NCI-H2029 (cell line): ENCODE data around the gene NAMPT.

ENCODE experiments used
- DNase-seq: peaks from one replicate; lab custom pipeline; 2025; lab: John Stamatoyannopoulos, UW

The NAMPT gene

DNA sequence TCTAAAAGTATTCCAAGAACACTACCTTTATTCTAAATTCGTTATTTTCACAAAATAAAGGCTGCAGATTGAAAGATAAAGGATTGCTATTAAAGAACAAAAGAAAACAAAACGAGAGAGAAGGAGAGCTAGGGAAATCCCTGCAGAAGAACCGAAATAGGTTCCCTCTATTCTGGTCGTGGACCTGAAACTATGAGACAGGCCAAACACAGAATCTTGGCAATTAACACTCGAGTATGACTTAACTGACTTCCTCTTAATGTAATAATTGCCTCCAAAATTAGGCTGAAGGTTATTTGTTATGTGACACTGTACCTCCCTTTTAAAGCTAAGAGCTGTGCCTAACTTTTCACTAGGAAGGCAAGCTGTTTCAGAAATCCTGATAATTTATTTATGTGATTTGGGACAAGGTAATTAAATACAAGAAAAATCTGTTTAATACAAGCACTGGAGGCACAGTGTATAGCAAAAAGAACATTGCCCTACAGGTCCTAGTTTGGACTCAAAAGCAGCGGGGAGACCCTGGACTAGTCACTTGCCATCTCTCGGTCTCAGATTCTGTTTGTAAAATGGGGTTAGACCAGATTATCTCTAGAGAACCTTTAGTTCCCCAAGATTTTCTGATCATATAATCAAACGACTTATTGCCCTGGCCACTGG, 11.6 kb downstream of the NAMPT start:
- no peak for DNase-seq

DNA sequence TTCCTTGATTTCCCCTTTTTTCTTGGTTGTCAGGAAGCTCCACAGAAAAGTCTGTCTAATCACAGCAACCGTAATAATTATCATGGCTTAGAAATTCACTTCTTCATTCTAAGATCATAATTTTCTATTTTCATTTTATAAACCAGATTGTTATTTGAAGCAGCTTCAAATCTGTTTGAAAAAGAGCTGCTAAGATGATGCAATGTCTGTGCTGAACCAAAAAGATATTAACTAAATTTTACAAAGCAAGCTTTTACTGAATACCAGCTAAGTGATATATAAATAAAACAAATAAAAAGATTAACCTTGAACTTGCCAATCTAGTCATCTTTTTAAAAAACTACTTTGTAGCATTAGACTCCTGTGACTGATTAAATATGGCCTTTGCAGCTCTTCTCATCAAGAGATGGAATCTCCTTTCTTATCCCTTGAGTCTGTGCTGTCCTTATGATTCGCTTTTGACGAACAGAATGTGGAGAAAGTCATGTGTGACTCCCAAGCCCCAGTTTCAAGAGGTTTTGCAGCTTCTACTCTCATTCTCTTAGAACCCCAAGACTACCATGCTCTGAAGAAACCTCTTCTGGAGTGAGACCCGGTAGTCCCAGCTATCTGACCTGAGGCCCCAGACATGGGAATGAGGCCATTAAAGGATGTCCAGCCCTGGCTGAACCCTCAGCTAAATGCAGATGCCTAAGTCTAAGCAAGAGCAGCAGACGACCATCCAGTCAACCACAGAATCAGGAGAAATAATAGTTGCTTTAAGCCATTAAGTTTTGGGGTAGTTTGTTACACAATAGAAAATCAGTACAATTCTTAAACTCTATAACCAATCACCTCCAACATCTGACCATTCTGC, 14.4 kb downstream of the NAMPT start:
- no peak for DNase-seq

DNA sequence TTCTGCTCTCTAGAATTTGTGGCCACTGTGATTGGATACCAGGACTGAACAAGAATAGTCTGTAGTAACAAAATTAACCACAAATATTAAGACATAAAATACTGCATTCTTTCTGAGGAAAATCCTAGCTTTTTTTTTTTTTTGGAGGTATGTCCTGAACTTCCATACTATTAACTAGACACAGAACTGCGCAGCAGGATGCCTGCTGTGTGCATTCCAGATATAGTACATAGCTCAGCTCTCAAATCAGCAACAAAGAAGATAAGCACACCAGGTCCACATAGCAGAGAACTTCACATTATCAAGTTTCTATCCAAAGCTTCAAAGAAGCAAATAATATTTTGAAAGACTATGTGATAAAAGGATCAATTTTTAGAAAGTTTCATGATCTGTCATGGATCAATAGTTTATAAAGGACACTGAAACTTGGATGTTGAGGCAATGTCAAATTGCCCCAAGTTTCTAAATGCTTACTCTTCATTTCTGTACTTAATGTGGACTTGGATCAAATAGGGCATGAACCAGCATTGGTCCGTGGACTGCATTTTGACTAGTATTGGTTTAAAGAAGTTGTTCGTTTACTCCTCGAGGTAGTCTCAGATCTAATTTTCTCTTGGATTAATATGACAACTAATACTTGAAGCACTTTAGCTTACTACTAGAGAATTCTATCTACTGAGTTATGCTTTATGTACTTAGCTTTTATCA, 15.4 kb downstream of the NAMPT start:
- no peak for DNase-seq

DNA sequence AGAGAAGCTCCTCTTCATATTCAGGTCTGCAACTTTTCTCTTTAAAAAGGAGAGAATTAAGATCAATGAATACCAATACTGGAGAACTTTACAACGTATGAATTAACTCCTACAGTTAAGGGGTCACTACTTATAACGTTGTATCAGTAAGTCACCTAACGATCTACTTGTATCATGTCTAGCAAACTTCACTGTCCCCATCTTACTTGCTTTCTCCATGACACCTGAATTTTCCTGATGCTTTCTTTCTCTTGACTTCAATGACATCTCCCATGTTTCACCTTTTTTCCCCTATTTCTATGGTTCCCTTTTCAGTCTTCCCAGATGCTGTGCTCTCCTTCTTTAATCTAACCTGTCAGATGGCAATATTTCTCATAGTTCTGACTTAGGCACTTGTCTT, 19.6 kb downstream of the NAMPT start:
- DNase-seq = no peak

DNA sequence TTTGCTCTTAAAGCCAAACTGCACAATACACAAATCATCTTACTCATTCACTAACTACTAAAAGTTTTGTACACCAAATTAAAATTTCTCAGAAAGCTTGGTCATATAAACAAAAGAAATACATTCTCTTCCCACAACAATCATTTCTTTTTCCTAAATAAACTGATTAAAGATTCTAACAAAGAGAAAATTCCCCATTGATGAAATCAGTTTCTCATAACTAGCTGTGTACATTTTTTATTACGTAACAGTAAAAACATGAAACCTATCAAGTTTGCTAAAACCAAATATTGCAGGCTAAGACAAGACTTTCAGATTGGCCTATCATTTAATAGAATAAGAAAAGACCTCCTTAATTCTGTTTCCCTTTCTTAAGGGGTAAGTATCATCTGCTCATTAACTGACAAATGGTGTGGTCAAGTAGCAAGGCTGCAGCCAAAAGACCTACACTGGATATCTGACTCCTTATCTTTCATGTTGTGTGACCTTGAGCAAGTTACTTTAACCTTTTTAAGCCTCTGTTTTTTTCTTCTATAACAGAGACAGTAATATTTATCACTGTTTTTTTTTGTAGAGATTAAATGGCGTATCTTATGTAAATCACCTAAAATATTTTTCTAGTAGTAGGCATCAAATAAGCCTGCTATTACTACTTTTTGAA, 22.4 kb downstream of the NAMPT start:
- no peak for DNase-seq

DNA sequence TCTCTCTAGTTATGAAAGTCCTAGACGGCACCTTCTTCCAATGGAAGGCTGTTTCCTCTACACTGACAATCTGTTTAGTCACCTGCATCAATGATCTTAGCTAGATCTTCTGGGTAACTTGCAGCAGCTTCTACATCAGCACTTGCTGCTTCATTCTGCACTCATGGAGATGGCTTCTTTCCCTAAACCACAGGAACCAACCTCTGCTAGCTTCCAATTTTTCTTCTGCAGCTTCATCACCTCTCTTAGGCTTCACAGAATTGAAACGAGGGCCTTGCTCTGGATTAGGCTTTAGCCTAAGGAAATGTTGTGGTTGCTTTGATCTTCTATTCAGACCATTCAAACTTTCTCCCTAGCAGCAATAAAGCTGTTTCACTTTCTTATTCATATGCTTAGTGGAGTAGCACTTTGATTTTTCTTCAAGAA, 24.6 kb downstream of the NAMPT start:
- no peak for DNase-seq

DNA sequence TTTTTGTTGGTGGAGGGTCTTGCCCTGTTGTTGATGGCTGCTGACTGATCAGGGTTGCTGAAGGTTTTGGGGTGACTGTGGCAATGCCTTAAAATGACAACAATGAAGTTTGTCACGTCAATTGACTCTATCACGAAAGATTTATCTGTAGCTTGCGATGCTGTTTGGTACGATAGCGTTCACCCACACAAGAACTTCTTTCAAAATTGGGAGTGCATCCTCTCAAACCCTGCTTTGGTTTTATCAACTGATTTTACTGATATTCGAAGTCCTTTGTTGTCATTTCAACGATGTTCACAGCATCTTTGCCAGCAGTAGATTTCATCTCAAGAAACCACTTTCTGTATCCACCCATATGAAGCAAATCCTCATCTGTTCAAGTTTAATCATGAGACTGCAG, 26.0 kb downstream of the NAMPT start:
- DNase-seq = no peak

DNA sequence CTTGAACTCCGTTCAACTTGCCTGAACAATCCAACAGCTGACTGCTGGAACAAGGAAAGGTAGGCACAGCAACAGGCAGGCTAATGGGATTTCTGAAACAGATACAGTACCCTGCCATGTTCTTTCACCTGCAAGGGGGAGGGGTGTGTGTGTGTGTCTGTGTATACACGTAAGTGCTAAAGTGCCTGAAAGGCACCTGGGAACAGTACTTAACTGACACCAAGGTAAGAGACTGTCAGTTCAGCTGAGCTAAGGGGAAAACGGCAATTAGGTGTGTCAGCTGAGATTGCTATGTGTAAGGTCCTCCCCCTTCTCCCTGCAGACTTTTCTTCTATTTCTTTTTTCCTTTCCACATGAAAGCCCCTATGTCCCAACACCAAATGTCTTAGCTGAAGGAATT, 27.0 kb downstream of the NAMPT start:
- DNase-seq = no peak

DNA sequence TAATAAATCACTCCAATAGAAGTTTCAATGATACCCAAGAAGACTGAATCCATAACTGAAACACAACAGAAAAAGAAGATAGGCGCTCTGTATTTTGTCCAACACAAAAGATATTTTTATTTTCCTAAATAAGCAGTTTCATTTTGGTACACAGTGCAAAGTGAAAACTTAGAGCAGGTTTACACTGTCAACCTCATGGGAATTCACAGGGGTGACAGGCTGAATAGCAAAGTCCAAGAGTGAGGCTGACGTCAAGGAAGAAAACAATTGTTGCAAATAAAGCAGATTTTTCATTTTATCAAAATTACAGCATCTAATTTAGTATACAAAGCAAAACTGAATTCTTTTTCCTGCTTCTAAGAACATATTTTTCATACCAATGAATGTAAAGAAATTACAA, 28.6 kb downstream of the NAMPT start:
- no peak for DNase-seq

DNA sequence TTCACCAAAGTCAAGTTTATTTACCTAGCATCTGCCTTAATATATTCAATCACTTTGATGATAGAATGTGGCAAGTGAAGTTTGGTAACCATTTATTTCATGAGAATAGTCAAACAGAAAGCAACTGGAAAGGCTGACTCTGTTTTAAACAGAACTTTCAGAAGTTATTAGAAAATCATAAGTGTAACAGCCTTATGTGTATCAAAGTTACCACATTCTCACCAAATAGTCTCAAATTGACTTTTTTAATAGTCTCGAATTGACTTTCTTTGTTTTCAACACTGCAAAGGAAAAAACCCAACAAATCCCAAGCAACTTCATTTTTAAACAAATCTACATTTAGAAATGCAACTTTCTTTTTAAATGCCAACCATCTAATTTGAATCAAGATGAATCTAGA, 29.5 kb downstream of the NAMPT start:
- no peak for DNase-seq

DNA sequence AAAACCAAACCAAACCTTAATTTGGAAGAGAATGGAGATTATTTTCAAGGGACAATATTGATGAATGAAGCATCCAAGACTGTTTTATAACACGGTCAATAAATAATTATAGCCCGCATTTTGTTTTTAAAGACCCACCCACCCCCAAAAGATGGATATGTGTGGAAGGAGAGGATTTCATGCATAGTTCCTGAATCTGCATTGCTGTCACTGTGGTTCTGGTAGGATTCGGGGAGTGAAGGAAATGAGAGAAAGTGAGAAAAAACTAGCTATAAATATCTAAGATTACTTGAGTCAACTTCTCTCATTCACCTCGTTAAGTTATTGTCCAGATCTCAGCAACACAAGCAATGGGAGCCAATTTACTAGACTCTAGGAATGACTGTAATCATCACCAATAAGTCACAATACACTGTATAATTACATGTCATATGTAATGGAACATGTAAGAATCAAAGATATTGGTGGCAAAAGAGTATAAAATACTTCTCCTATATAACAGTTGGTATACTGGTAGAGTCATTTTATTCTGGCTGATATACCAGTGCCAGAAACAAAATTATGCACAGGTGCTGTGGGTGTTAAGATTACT, 30.2 kb downstream of the NAMPT start:
- no peak for DNase-seq

DNA sequence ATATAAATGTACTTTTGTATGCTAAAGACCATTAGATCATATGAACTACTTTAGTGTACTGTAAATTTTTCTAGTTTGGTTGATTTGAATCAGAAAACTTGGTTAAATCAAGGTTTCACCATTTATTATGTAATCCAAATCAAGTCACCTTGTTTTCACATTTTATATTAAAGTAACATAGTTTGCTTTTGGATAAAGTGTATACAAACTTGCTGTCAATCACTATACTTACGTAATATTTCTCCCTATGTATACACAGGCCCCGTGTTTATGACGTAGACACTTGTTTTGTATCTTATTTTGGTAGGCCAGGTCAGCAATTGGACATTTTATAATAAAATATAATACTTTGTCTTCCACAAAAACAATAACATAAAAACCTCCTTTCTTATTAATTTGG, 32.2 kb downstream of the NAMPT start:
- DNase-seq = no peak

DNA sequence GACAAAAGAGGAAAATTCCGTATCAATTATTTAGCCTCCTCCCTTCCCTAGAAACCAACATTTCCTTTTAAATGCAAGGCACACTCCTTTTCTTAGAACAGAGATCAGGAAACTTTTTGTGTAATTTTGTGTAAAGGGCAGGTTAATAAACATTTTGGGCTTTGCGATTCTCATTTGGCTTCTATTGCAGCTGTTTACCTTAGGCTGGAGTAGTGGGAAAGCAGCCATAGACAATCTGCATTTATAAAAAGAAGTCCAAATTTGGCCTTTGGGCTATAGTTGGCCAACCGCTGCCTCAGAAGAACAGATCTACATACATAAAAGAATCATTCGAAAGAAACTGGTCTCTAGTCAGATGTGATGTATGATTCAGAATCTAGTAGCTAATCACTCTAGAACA, 35.3 kb downstream of the NAMPT start:
- no peak for DNase-seq

DNA sequence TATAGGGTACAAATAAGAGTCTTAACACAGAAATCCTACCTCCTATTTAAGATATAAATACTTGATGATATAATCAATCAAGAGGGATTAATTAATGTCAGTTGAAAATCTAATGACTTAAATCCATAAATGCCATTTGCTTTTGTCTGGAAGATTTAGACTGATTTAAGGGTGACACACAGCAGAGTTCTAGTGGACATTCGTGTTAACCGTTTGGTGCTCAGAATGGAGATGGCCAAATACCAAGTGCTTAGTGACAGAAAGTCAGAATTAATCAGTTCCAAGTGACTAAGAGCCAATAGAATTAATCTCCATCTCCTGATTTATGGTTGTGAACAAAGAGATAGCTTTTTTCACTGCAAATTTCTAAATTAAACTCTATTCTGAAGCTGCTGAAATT, 36.2 kb downstream of the NAMPT start:
- no peak for DNase-seq

DNA sequence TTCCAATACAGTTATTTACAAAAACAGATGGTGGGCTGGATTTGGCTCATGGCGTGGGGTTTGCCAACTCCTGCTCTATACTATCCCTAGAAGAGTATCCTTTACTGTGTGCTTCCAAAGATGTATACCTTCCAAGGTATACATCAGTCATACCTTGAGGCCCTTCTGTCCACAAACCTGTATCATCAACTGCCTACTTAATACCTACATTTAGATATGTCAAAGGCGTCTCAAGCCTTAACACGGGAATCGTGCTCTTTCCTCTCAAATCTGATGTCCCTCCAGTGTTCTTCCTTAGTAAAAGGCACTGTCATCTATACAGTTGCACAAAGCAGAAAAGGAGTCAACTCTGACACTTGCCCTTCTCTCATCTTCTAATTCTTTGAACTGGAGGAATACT, 36.9 kb downstream of the NAMPT start:
- no peak for DNase-seq

DNA sequence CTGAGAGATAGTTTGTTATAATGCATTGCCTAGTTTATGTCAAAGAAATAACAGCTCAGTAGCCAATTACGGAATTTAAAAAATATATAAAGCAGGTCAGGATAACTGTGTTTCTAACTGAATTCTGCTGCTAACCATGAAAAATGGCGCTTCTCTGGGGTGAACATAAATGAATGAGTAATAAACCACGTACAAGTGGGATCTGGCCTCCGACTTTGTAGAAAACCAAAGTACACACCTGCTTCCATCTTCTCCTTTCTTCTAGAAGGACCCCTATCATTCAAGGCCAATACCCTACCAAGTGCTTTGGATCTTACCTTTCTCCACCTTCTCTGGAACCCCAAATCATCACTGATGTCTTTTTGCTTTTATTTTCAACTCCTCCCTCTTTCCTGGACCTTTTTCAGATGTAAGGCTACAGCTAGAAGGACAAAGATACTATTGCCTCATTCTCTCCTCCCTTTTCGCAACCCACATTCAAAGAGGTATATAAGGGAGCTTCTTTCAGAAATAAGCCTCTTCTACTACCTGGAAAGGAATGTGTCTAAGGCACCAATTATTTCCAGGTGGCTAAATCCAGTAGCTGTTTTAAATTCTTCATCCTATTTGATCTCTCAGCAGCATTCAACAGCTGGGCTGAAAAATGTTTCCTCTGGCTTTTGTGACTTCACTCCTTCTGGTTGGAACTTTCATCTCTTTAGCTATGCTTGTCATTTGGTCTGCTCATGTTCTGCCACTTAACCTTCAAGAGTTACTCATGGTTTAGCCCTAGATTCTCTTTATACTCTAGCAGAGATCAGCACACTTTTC, 37.7 kb downstream of the NAMPT start:
- DNase-seq = no peak

DNA sequence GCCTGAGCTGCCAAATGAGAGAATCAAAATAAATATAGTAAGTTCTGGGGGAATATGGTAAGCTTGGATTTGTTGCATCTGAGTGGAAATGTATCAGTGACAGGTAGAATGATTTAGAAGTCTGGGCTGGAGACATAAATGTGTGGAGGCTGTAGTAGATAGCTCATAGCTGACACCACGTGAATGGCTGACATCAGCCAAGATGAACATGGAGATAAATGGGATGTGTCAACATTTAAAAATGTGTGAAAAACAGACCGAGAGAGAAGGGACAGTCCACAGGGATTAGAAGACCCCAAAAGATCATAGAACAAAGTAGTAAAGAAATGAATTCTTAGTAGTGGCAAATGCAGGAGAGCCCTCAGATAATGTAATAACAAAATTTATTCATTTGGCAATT, 40.9 kb downstream of the NAMPT start:
- DNase-seq = no peak

DNA sequence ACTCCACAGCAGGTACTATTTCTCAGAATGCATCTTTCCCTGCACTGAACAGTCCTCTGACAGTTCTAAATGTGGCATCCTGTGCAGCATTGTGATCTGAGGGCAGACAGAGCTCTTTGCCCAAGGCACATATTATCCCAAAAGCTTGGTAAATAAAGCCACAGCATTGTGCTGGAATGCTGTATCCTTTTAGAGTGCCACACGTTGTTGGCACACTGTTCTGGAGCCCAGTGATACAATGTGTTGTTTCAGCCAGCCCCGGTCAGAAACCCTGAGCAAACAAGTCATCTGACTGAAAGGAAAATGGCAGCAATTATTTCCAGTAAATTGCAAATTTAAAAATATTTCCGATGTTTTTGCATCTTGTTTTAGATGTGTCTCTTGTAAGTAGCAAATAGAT, 45.4 kb downstream of the NAMPT start:
- DNase-seq = no peak

DNA sequence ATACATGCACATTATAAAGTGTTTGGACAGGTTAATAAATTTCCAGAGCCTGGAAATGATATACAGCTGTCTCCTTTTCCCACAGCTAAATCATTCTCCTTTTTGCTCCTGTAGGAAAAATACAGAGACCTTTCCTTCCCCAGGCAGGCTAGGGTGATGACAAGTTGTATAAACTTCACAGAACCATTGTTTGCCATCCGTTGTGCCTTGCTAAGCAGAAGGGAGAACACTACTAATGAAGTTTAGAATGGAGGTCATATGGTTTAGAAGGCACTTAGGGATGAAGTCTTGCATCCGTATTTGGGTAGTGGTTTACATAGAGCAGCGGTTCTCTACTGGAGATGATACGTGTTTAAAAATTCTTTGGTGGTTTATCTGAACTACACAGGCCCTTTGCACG, 46.0 kb downstream of the NAMPT start:
- DNase-seq = no peak

DNA sequence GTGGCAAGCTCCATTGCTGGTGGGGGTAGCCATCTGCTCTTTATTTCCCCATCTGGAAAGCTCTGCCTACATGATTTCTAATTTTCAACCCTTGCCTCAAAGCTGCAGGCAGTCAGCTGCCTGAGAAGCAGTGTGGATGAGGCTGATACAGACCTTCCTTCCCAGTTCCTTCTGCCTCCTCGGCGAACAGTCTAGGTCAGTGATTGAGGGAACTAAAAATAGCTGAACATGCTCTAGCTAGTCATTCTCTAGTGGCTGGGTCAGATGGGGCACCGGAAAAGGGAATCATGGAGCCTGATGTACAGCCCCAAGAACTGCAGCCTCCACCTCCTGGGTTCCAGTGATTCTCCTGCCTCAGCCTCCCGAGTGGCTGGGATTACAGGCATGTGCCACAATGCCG, 48.7 kb downstream of the NAMPT start:
- no peak for DNase-seq

DNA sequence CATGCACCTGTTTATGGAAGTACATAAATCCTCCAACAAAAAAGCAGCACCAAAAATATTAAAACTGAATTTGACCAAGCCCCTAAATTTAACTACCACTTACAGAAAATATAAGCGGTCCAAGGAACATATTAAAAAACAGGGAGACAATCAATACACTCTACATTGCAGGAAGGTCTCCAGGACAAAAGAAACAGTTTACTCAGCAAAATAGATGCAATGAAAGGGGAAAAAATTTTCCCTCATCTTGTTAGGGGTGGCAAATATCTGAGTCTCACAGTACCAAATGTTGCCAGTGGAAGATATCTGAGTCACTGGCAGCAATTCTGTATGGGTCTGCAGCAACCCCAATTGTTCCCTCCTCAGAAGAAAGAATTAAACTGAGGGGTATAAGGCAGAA, 50.4 kb downstream of the NAMPT start:
- DNase-seq = no peak
